ENCODE results near the gene MUC12. TPM values are rescaled to one million over a fixed set of nuclear protein-coding genes. Genes with fewer than 3 reads are reported as not detected.

MUC12 gene
- total and polyA plus RNA-seq, 2 experiments from 2014 or later: 2.4 TPM; not detected in 1

- peaks cover 87% of the 10 kb centered on the region for H3K27me3 ChIP-seq
- no peak for TF ChIP-seq CTCF (IDR thresholded peaks at IDR 0.05; ENCODE audit: low read depth, low read length)
- H3K4me3 ChIP-seq: no peak overlapping the region
- H3K36me3 ChIP-seq: no peaks in the 10 kb centered on the region
- no peak overlapping the region for H3K27ac ChIP-seq
- no peak for DNase-seq (ENCODE audit: low read depth in 1 of 2, low spot score in 1 of 2)
- no peaks in the 10 kb centered on the region for H3K9me3 ChIP-seq (ENCODE audit: low read depth)
- no peaks in the 10 kb centered on the region for H3K4me1 ChIP-seq (ENCODE audit: low read depth)
Measured at GRCh38 chr7:100967292-100967863, 2.0 kb upstream of the MUC12 start.

GRCh38 chr7:100968031-100968430 lies 1.3 kb upstream of the MUC12 start:
- Histone ChIP-seq H3K27ac (no peak overlapping the region), H3K4me1 (ENCODE audit: low read depth) (no peaks in the 10 kb centered on the region), H3K9me3 (ENCODE audit: low read depth) (no peaks in the 10 kb centered on the region), H3K27me3 (peaks cover 88% of the 10 kb centered on the region), H3K4me3 (no peak overlapping the region), H3K36me3 (no peaks in the 10 kb centered on the region)
- TF ChIP-seq CTCF (IDR thresholded peaks at IDR 0.05; ENCODE audit: low read depth, low read length): no peak
- DNase-seq (ENCODE audit: low read depth in 1 of 2, low spot score in 1 of 2): no peak

- H3K36me3 ChIP-seq: no peaks in the 10 kb centered on the region
- no peak overlapping the region for H3K27ac ChIP-seq
- H3K4me3 ChIP-seq: no peak overlapping the region
- DNase-seq (ENCODE audit: low read depth in 1 of 2, low spot score in 1 of 2): no peak
- no peaks in the 10 kb centered on the region for H3K9me3 ChIP-seq (ENCODE audit: low read depth)
- TF ChIP-seq CTCF (IDR thresholded peaks at IDR 0.05; ENCODE audit: low read depth, low read length): no peak
- no peaks in the 10 kb centered on the region for H3K4me1 ChIP-seq (ENCODE audit: low read depth)
- peaks cover 83% of the 10 kb centered on the region for H3K27me3 ChIP-seq
Measured at GRCh38 chr7:100968650-100969049, 715 bp upstream of the MUC12 start.

GRCh38 chr7:100971111-100972001 lies 2.0 kb downstream of the MUC12 start:
- Histone ChIP-seq H3K27ac (no peak overlapping the region), H3K36me3 (no peaks in the 10 kb centered on the region), H3K4me1 (ENCODE audit: low read depth) (no peaks in the 10 kb centered on the region), H3K9me3 (ENCODE audit: low read depth) (no peaks in the 10 kb centered on the region), H3K27me3 (peaks cover 56% of the 10 kb centered on the region), H3K4me3 (no peak overlapping the region)
- DNase-seq (ENCODE audit: low read depth in 1 of 2, low spot score in 1 of 2): no peak
- TF ChIP-seq CTCF (IDR thresholded peaks at IDR 0.05; ENCODE audit: low read depth, low read length): no peak

- Histone ChIP-seq H3K27me3 (peaks cover 50% of the 10 kb centered on the region), H3K36me3 (no peaks in the 10 kb centered on the region), H3K9me3 (ENCODE audit: low read depth) (no peaks in the 10 kb centered on the region), H3K27ac (no peak overlapping the region), H3K4me3 (no peak overlapping the region), H3K4me1 (ENCODE audit: low read depth) (no peaks in the 10 kb centered on the region)
- no peak for DNase-seq (ENCODE audit: low read depth in 1 of 2, low spot score in 1 of 2)
- no peak for TF ChIP-seq CTCF (IDR thresholded peaks at IDR 0.05; ENCODE audit: low read depth, low read length)
Measured at GRCh38 chr7:100972002-100972347, 2.6 kb downstream of the MUC12 start.
